NCI-H82 treated with DMSO at 0.1 percent for 48 hours (cell line): ENCODE measurements around the gene FABP7.
"Not testable (repeated sequence)": the region's sequence is repeated elsewhere in the genome, so short reads cannot be mapped to it uniquely, and the experiment has no call there.

Source experiments
- DNase-seq: peaks from one replicate; lab custom pipeline; 2025; ENCODE audit not compliant: unreplicated experiment; lab: John Stamatoyannopoulos, UW

The FABP7 gene

GRCh38 chr6:122779667-122780066 lies at the start of gene FABP7:
Gene FABP7, plus strand, starts transcription at chr6:122779716. Its CDS starts 79 bp downstream, at chr6:122779795.
- no peak for DNase-seq

GRCh38 chr6:122730334-122730733 lies 49.2 kb upstream of the FABP7 start:
- DNase-seq, result no peak

- no peak for DNase-seq
Observed at GRCh38 chr6:122730775-122731386, 48.6 kb upstream of the FABP7 start.

- DNase-seq, result no peak
Observed at GRCh38 chr6:122733259-122733658, 46.3 kb upstream of the FABP7 start.

- peak; percentile 25 for DNase-seq
Observed at GRCh38 chr6:122734529-122735395, 44.8 kb upstream of the FABP7 start.

- peak; percentile 80 for DNase-seq
Observed at GRCh38 chr6:122735582-122735981, 43.9 kb upstream of the FABP7 start.

- DNase-seq, result peak; percentile 61
Observed at GRCh38 chr6:122736163-122736562, 43.4 kb upstream of the FABP7 start.

- DNase-seq, result no peak
Observed at GRCh38 chr6:122736616-122737015, 42.9 kb upstream of the FABP7 start.

GRCh38 chr6:122740091-122740490 lies 39.4 kb upstream of the FABP7 start:
- no peak for DNase-seq

GRCh38 chr6:122740936-122741335 lies 38.6 kb upstream of the FABP7 start:
- no peak for DNase-seq

- not testable (repeated sequence) for DNase-seq
Observed at GRCh38 chr6:122744247-122744646, 35.3 kb upstream of the FABP7 start.

GRCh38 chr6:122744856-122745255 lies 34.7 kb upstream of the FABP7 start:
- DNase-seq, result not testable (repeated sequence)

- DNase-seq, result no peak
Observed at GRCh38 chr6:122746688-122747087, 32.8 kb upstream of the FABP7 start.

- DNase-seq, result no peak
Observed at GRCh38 chr6:122747573-122747972, 31.9 kb upstream of the FABP7 start.

GRCh38 chr6:122748945-122749344 lies 30.6 kb upstream of the FABP7 start:
- not testable (repeated sequence) for DNase-seq

- no peak for DNase-seq
Observed at GRCh38 chr6:122749451-122750050, 30.0 kb upstream of the FABP7 start.

GRCh38 chr6:122751326-122751725 lies 28.2 kb upstream of the FABP7 start:
- DNase-seq, result no peak

GRCh38 chr6:122752459-122752858 lies 27.1 kb upstream of the FABP7 start:
- no peak for DNase-seq

GRCh38 chr6:122753000-122753687 lies 26.4 kb upstream of the FABP7 start:
- no peak for DNase-seq

- DNase-seq, result no peak
Observed at GRCh38 chr6:122753688-122754056, 25.8 kb upstream of the FABP7 start.

- no peak for DNase-seq
Observed at GRCh38 chr6:122754191-122754731, 25.3 kb upstream of the FABP7 start.
